Measurements from ENCODE around the gene ERCC5. TPM values are rescaled to one million over a fixed set of nuclear protein-coding genes. Genes with fewer than 3 reads are reported as not detected.

Gene ERCC5
- total and polyA plus RNA-seq, 2 donors (not counting 3 experiments of a cell fraction or from before 2014, with no cell fraction given) = 12.5 to 40.1 TPM

GRCh38 chr13:102905905-102906771 lies 60.3 kb downstream of the ERCC5 start:
- ChIA-PET POLR2A (no interaction called here), CTCF (interaction anchor here (1.8 kb wide), 1 partner anchor 35 kb away, joined by 4 read pairs; no protein-coding TSS in a partner anchor)
- Histone ChIP-seq H3K9me1 (replicated peaks; ENCODE audit: control insufficient read depth, extremely low read depth, insufficient read depth, low read length) (no peaks in the 10 kb centered on the region), H3K36me3 (ENCODE audit: control insufficient read depth in 2 of 2, extremely low read depth in 1 of 2, insufficient read depth in 2 of 2, low read length in 2 of 2) (no peaks in the 10 kb centered on the region), H2AFZ (ENCODE audit: low read depth, low read length) (no peak overlapping the region), H3K4me3 (replicated peaks in 1 of 3; ENCODE audit: insufficient read depth in 1 of 3, low read depth in 1 of 3, low read length in 3 of 3) (no peak overlapping the region), H3K9ac (replicated peaks; ENCODE audit: extremely low read depth, insufficient read depth, low read length) (no peak overlapping the region), H3K9me3 (replicated peaks; ENCODE audit: control insufficient read depth, insufficient read depth, low read length) (no peaks in the 10 kb centered on the region), H3K27ac (ENCODE audit: insufficient read depth, low read depth, low read length) (no peak overlapping the region), H3K4me1 (ENCODE audit: control insufficient read depth, extremely low read depth, insufficient read depth, low read length) (no peaks in the 10 kb centered on the region), H3K79me2 (ENCODE audit: control insufficient read depth, insufficient read depth, low read length) (no peaks in the 10 kb centered on the region), H3K4me2 (ENCODE audit: insufficient read depth, low read length) (no peak overlapping the region), H3K27me3 (ENCODE audit: control insufficient read depth in 2 of 2, insufficient read depth in 2 of 2, low read length in 2 of 2) (peaks cover 3 to 4% of the 10 kb centered on the region in 2 experiments), H4K20me1 (replicated peaks; ENCODE audit: control insufficient read depth, extremely low read depth, insufficient read depth, low read length) (no peaks in the 10 kb centered on the region)
- FAIRE-seq (no peak), DNase-seq (ENCODE audit: low read depth, low spot score) (no peak)
- intact Hi-C loops (cut with micrococcal nuclease) = no loop called here
- TF ChIP-seq POLR2AphosphoS5 (IDR thresholded peaks at IDR 0.05; ENCODE audit: insufficient read depth, low read depth, low read length) (no peak), MYC (IDR thresholded peaks at IDR 0.05; ENCODE audit: low read depth, low read length) (no peak), GATA2 (IDR thresholded peaks at IDR 0.05; ENCODE audit: insufficient read depth, insufficient read length, low read depth, low read length) (no peak), POLR2A (IDR thresholded peaks at IDR 0.05; ENCODE audit: low read depth, low read length) (no peak), CTCF (IDR thresholded peaks at IDR 0.05; ENCODE audit: extremely low read depth in 1 of 2, insufficient read depth in 1 of 2, low read depth in 1 of 2, low read length in 2 of 2) (no peak), EZH2 (IDR thresholded peaks at IDR 0.05; ENCODE audit: borderline replicate concordance, low read depth, low read length, severe bottlenecking) (no peak), FOS (IDR thresholded peaks at IDR 0.05; ENCODE audit: borderline replicate concordance, insufficient read depth, low read length) (no peak), JUN (IDR thresholded peaks at IDR 0.05; ENCODE audit: borderline replicate concordance, insufficient read depth, insufficient read length, low read depth) (no peak)
- TF ChIP-seq, protein P1, sequence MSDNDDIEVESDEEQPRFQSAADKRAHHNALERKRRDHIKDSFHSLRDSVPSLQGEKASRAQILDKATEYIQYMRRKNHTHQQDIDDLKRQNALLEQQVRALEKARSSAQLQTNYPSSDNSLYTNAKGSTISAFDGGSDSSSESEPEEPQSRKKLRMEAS (IDR thresholded peaks at IDR 0.05; ENCODE audit: insufficient read depth, insufficient read length) = no peak
- BruUV-seq (replicated peaks) = no TSS peak
- dilution Hi-C loops (cut with MboI; ENCODE audit: extremely low pct_ligation_motif_present, low sequenced_read_pairs) = no loop called here
